Duodenal mucosa (tissue), 2 donors: ENCODE data around the gene SEPTIN5.

ENCODE experiments used
- H3K27ac ChIP-seq: one replicate; pipeline ENCODE4 v1.7.0; 2013; ENCODE audit warnings: low read depth, low read length
- H3K27me3 ChIP-seq, 2 donors: one replicate each; pipeline ENCODE4 v1.7.0; 2013; ENCODE audit warnings: low read length in 2 of 2, control low read depth in 1 of 2; ENCODE audit not compliant: insufficient read depth in 2 of 2, control insufficient read depth in 1 of 2
- H3K36me3 ChIP-seq, 2 donors: one replicate each; pipeline ENCODE4 v1.7.0; 2013; ENCODE audit warnings: low read length in 2 of 2, control low read depth in 1 of 2; ENCODE audit not compliant: insufficient read depth in 2 of 2, control insufficient read depth in 1 of 2
- H3K4me1 ChIP-seq, 2 donors: one replicate each; pipeline ENCODE4 v1.7.0; 2013; ENCODE audit warnings: low read length in 2 of 2, control low read depth in 1 of 2; ENCODE audit not compliant: insufficient read depth in 2 of 2, control insufficient read depth in 1 of 2
- H3K4me3 ChIP-seq, 2 donors: one replicate each; pipeline ENCODE4 v1.7.0; 2013; ENCODE audit warnings: low read length in 2 of 2, low read depth in 1 of 2
- H3K9ac ChIP-seq, 2 donors: one replicate each; pipeline ENCODE4 v1.7.0; 2013; ENCODE audit warnings: low read length in 2 of 2, low read depth in 1 of 2
- H3K9me3 ChIP-seq, 2 donors: one replicate each; pipeline ENCODE4 v1.7.0; 2013; ENCODE audit warnings: low read length in 2 of 2, control low read depth in 1 of 2; ENCODE audit not compliant: control insufficient read depth in 1 of 2

The SEPTIN5 gene

GRCh38 chr22:19715188-19715930 is 1.1 kb downstream of the SEPTIN5 start:
- Histone ChIP-seq H3K27me3 (peaks cover 41 to 48% of the 10 kb centered on the region in 2 donors), H3K9ac (no peak overlapping the region), H3K4me1 (peaks cover 4 to 8% of the 10 kb centered on the region in 2 donors), H3K4me3 (peak overlapping the region; percentile 35 to 55), H3K36me3 (no peaks in the 10 kb centered on the region), H3K27ac (no peak overlapping the region), H3K9me3 (no peaks in the 10 kb centered on the region)

- Histone ChIP-seq H3K4me1 (peaks cover 4 to 8% of the 10 kb centered on the region in 2 donors), H3K27me3 (peaks cover 45 to 57% of the 10 kb centered on the region in 2 donors), H3K9ac (no peak overlapping the region), H3K9me3 (no peaks in the 10 kb centered on the region), H3K4me3 (no peak overlapping the region), H3K36me3 (no peaks in the 10 kb centered on the region), H3K27ac (no peak overlapping the region)
These were observed 1.9 kb downstream of the SEPTIN5 start for GRCh38 chr22:19716041-19716828.

GRCh38 chr22:19716829-19717105 is 2.5 kb downstream of the SEPTIN5 start:
- Histone ChIP-seq H3K9ac (no peak overlapping the region), H3K4me3 (no peak overlapping the region), H3K27me3 (peaks cover 51 to 57% of the 10 kb centered on the region in 2 donors), H3K9me3 (no peaks in the 10 kb centered on the region), H3K4me1 (peaks cover 4 to 8% of the 10 kb centered on the region in 2 donors), H3K36me3 (no peaks in the 10 kb centered on the region), H3K27ac (no peak overlapping the region)

- Histone ChIP-seq H3K27me3 (peaks cover 53 to 57% of the 10 kb centered on the region in 2 donors), H3K36me3 (no peaks in the 10 kb centered on the region), H3K27ac (no peak overlapping the region), H3K9ac (no peak overlapping the region), H3K9me3 (no peaks in the 10 kb centered on the region), H3K4me3 (no peak overlapping the region), H3K4me1 (peaks cover 4 to 8% of the 10 kb centered on the region in 2 donors)
These were observed 2.9 kb downstream of the SEPTIN5 start for GRCh38 chr22:19717181-19717580.

GRCh38 chr22:19717691-19718455 is 3.6 kb downstream of the SEPTIN5 start:
- Histone ChIP-seq H3K36me3 (no peaks in the 10 kb centered on the region), H3K9me3 (no peaks in the 10 kb centered on the region), H3K9ac (no peak overlapping the region), H3K4me1 (peaks cover 4 to 8% of the 10 kb centered on the region in 2 donors), H3K27me3 (peaks cover 59 to 63% of the 10 kb centered on the region in 2 donors), H3K4me3 (peak overlapping the region; percentile 60 to 64), H3K27ac (no peak overlapping the region)

GRCh38 chr22:19718456-19719049 is 4.2 kb downstream of the SEPTIN5 start:
- H3K27me3 ChIP-seq: peaks cover 61 to 63% of the 10 kb centered on the region in 2 donors
- no peaks in the 10 kb centered on the region for H3K9me3 ChIP-seq
- H3K9ac ChIP-seq: peak overlapping the region in 1 of 2 donors; percentile 32
- H3K4me3 ChIP-seq: peak overlapping the region; percentile 35 to 64
- no peaks in the 10 kb centered on the region for H3K36me3 ChIP-seq
- no peak overlapping the region for H3K27ac ChIP-seq
- H3K4me1 ChIP-seq: peaks cover 8 to 11% of the 10 kb centered on the region in 2 donors

- Histone ChIP-seq H3K4me3 (peak overlapping the region; percentile 35 to 64), H3K27me3 (peaks cover 58 to 60% of the 10 kb centered on the region in 2 donors), H3K9ac (no peak overlapping the region), H3K4me1 (peaks cover 8 to 11% of the 10 kb centered on the region in 2 donors), H3K36me3 (no peaks in the 10 kb centered on the region), H3K9me3 (no peaks in the 10 kb centered on the region), H3K27ac (no peak overlapping the region)
These were observed 4.8 kb downstream of the SEPTIN5 start for GRCh38 chr22:19719050-19719482.

GRCh38 chr22:19719488-19720021 is 5.3 kb downstream of the SEPTIN5 start:
- Histone ChIP-seq H3K4me1 (peaks cover 8 to 11% of the 10 kb centered on the region in 2 donors), H3K4me3 (no peak overlapping the region), H3K36me3 (no peaks in the 10 kb centered on the region), H3K9ac (no peak overlapping the region), H3K27ac (no peak overlapping the region), H3K27me3 (peaks cover 63 to 65% of the 10 kb centered on the region in 2 donors), H3K9me3 (no peaks in the 10 kb centered on the region)

GRCh38 chr22:19720150-19720827 is 6.0 kb downstream of the SEPTIN5 start:
- no peaks in the 10 kb centered on the region for H3K9me3 ChIP-seq
- H3K4me1 ChIP-seq: peaks cover 3 to 11% of the 10 kb centered on the region in 2 donors
- H3K27ac ChIP-seq: no peak overlapping the region
- H3K27me3 ChIP-seq: peaks cover 63 to 69% of the 10 kb centered on the region in 2 donors
- H3K36me3 ChIP-seq: no peaks in the 10 kb centered on the region
- no peak overlapping the region for H3K9ac ChIP-seq
- H3K4me3 ChIP-seq: no peak overlapping the region
